GM18951 (cell line): ENCODE results near the gene KCNH5.

ENCODE experiments used
- POLR2A ChIP-seq: IDR thresholded peaks from 4 replicates; pipeline ENCODE4 v1.6.1; 2011; ENCODE audit warnings: mild to moderate bottlenecking; ENCODE audit not compliant: insufficient read length, insufficient read depth; ENCODE audit errors: extremely low read depth
- in situ Hi-C: fragments of 300-500 bp; cut with MboI; formaldehyde crosslinking; loops from one replicate; pipeline ENCODE4 v1.12.0; 2022; ENCODE audit warnings: low sequenced_read_pairs, mixed read lengths, inconsistent platforms; ENCODE audit not compliant: unreplicated experiment

KCNH5 gene

GRCh38 chr14:62655166-62655565 lies 390.1 kb downstream of the KCNH5 start:
- TF ChIP-seq POLR2A, result no peak
- in situ Hi-C loops, result no loop called here

GRCh38 chr14:62654641-62655040 lies 390.6 kb downstream of the KCNH5 start:
- TF ChIP-seq POLR2A, result no peak
- in situ Hi-C loops, result no loop called here
